ENCODE results near the gene PODXL2.

The PODXL2 gene

DNA sequence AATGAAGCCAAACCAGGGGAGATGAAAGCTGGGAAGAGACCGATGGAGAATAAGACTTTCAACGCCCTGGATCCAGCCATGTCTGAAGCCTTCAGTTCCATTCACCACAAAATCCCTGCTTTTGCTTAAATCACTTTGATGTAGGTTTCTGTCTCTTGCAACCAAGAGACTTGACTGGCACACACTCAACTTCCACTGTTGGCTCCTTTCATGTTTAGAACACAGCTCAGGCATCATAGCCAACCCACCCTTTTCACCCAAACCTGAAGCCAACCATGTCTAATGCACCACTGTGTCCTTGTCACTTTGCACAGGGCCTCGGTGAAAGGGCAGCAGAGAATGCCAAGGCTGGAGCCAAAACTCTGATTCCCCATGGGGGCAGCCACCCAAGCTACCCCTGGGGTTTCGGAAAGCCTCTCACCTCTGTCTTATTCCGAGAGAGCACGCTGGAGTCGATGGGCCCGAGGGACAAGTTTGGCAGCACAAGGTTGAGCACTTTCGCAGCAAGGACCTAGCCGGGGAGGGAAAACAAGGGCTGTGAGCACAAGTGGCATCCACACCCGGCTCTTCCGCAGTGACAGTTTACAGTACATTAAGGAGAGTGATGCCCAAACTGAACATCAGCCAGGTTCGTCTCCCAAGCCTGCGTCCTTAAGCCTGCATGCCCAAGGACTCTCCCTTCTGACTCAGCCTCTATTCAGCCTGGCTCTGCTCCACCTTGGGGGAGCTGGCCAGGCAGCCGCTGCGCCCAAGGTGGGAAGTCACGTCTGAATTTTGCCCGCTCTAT lies 81.4 kb downstream of the PODXL2 start:
- Mint-ChIP-seq H3K9me3 (no peaks in the 10 kb centered on the region), H3K4me1 (no peaks in the 10 kb centered on the region), H3K27ac (peak overlapping the region; percentile 70), H3K4me3 (no peak overlapping the region), H3K36me3 (no peaks in the 10 kb centered on the region), H3K27me3 (peaks cover 10% of the 10 kb centered on the region)
- no peak for DNase-seq
- CTCF ChIA-PET = no interaction called here

GRCh38 chr3:127711021-127711695 lies 82.2 kb downstream of the PODXL2 start:
- Mint-ChIP-seq H3K27me3 (peaks cover 13% of the 10 kb centered on the region), H3K4me3 (no peak overlapping the region), H3K4me1 (no peaks in the 10 kb centered on the region), H3K27ac (no peak overlapping the region), H3K36me3 (no peaks in the 10 kb centered on the region), H3K9me3 (no peaks in the 10 kb centered on the region)
- CTCF ChIA-PET = no interaction called here
- no peak for DNase-seq

DNA sequence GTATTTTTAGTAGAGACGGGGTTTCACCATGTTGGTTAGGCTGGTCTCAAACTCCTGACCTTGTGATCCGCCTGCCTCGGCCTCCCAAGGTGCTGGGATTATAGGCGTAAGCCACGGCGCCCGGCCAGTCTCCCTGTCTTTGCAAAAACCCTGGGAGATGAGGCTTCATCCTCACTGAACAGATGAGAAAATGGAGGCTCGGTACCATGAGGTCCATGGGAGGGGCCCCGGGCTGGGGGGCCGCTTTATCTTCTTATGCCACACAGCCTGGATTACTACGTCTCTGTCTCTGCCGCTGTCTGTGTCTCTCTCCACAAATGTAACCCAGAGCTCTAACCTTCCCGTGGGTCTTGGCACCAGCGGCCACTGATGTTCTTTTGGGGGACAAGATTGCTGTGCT lies 82.9 kb downstream of the PODXL2 start:
- Mint-ChIP-seq H3K9me3 (no peaks in the 10 kb centered on the region), H3K27me3 (peaks cover 16% of the 10 kb centered on the region), H3K4me1 (no peaks in the 10 kb centered on the region), H3K27ac (no peak overlapping the region), H3K4me3 (no peak overlapping the region), H3K36me3 (no peaks in the 10 kb centered on the region)
- no peak for DNase-seq
- CTCF ChIA-PET = no interaction called here

DNA sequence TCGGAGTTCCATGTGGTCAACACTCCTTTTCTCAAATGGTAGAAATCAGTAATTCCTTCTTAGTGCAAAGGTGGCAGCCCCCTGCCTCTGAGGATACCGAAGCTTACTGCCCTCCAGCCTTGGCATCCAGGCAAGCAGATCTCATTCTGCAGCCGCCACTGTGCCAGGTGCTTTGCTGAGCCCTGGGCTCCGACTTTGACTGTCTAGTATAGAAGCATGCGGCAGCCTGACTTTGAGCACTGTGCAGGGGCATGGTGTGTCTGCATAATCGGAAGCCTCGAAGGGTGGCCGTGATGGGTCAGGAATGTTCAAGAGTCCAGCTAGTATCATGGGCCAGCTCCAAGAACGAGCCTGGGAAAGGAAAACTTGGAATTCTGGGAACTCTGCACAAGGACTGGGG lies 83.5 kb downstream of the PODXL2 start:
- CTCF ChIA-PET = no interaction called here
- no peak for DNase-seq

GRCh38 chr3:127712881-127713771 lies 84.1 kb downstream of the PODXL2 start:
- DNase-seq = no peak
- Mint-ChIP-seq H3K27me3 (peaks cover 16% of the 10 kb centered on the region), H3K36me3 (no peaks in the 10 kb centered on the region), H3K9me3 (no peaks in the 10 kb centered on the region), H3K27ac (no peak overlapping the region), H3K4me3 (no peak overlapping the region), H3K4me1 (no peaks in the 10 kb centered on the region)
- CTCF ChIA-PET = no interaction called here

More for the DNA sequence above, 83.5 kb downstream of the PODXL2 start:
- no peak overlapping the region for H3K4me3 Mint-ChIP-seq
- H3K4me1 Mint-ChIP-seq = no peaks in the 10 kb centered on the region
- no peaks in the 10 kb centered on the region for H3K9me3 Mint-ChIP-seq
- no peaks in the 10 kb centered on the region for H3K36me3 Mint-ChIP-seq
- H3K27me3 Mint-ChIP-seq = peaks cover 16% of the 10 kb centered on the region
- no peak overlapping the region for H3K27ac Mint-ChIP-seq

GRCh38 chr3:127714125-127714571 lies 85.2 kb downstream of the PODXL2 start:
- CTCF ChIA-PET = interaction anchor here (0.7 kb wide), 1 partner anchor 49 kb away, joined by 3 read pairs; no protein-coding TSS in a partner anchor
- DNase-seq = no peak
- no peaks in the 10 kb centered on the region for H3K36me3 Mint-ChIP-seq
- no peaks in the 10 kb centered on the region for H3K9me3 Mint-ChIP-seq
- no peak overlapping the region for H3K27ac Mint-ChIP-seq
- no peaks in the 10 kb centered on the region for H3K4me1 Mint-ChIP-seq
- peaks cover 23% of the 10 kb centered on the region for H3K27me3 Mint-ChIP-seq
- H3K4me3 Mint-ChIP-seq = no peak overlapping the region

- H3K4me3 Mint-ChIP-seq = no peak overlapping the region
- H3K27me3 Mint-ChIP-seq = peaks cover 23% of the 10 kb centered on the region
- H3K36me3 Mint-ChIP-seq = no peaks in the 10 kb centered on the region
- no peak overlapping the region for H3K27ac Mint-ChIP-seq
- no peaks in the 10 kb centered on the region for H3K9me3 Mint-ChIP-seq
- CTCF ChIA-PET = interaction anchor here (0.7 kb wide), 1 partner anchor 49 kb away, joined by 3 read pairs; no protein-coding TSS in a partner anchor
- no peaks in the 10 kb centered on the region for H3K4me1 Mint-ChIP-seq
- no peak for DNase-seq
These were observed 85.9 kb downstream of the PODXL2 start for GRCh38 chr3:127714866-127715265.

- no peak overlapping the region for H3K4me3 Mint-ChIP-seq
- peaks cover 24% of the 10 kb centered on the region for H3K27me3 Mint-ChIP-seq
- no peak overlapping the region for H3K27ac Mint-ChIP-seq
- no peaks in the 10 kb centered on the region for H3K4me1 Mint-ChIP-seq
- CTCF ChIA-PET = no interaction called here
- H3K9me3 Mint-ChIP-seq = no peaks in the 10 kb centered on the region
- no peaks in the 10 kb centered on the region for H3K36me3 Mint-ChIP-seq
- no peak for DNase-seq
These were observed 86.5 kb downstream of the PODXL2 start for GRCh38 chr3:127715532-127715931.

GRCh38 chr3:127716384-127716783 lies 87.4 kb downstream of the PODXL2 start:
- H3K27me3 Mint-ChIP-seq = peaks cover 21% of the 10 kb centered on the region

GRCh38 chr3:127717357-127718244 lies 88.6 kb downstream of the PODXL2 start:
- no peaks in the 10 kb centered on the region for H3K4me1 Mint-ChIP-seq
- CTCF ChIA-PET = no interaction called here
- no peak for DNase-seq
- H3K4me3 Mint-ChIP-seq = no peak overlapping the region
- peaks cover 28% of the 10 kb centered on the region for H3K27me3 Mint-ChIP-seq
- no peak overlapping the region for H3K27ac Mint-ChIP-seq
- H3K9me3 Mint-ChIP-seq = no peaks in the 10 kb centered on the region
- no peaks in the 10 kb centered on the region for H3K36me3 Mint-ChIP-seq

More at GRCh38 chr3:127716384-127716783, 87.4 kb downstream of the PODXL2 start:
- H3K4me1 Mint-ChIP-seq = no peaks in the 10 kb centered on the region
- DNase-seq = no peak
- H3K4me3 Mint-ChIP-seq = no peak overlapping the region
- CTCF ChIA-PET = no interaction called here
- H3K9me3 Mint-ChIP-seq = no peaks in the 10 kb centered on the region
- H3K36me3 Mint-ChIP-seq = no peaks in the 10 kb centered on the region
- H3K27ac Mint-ChIP-seq = no peak overlapping the region

DNA sequence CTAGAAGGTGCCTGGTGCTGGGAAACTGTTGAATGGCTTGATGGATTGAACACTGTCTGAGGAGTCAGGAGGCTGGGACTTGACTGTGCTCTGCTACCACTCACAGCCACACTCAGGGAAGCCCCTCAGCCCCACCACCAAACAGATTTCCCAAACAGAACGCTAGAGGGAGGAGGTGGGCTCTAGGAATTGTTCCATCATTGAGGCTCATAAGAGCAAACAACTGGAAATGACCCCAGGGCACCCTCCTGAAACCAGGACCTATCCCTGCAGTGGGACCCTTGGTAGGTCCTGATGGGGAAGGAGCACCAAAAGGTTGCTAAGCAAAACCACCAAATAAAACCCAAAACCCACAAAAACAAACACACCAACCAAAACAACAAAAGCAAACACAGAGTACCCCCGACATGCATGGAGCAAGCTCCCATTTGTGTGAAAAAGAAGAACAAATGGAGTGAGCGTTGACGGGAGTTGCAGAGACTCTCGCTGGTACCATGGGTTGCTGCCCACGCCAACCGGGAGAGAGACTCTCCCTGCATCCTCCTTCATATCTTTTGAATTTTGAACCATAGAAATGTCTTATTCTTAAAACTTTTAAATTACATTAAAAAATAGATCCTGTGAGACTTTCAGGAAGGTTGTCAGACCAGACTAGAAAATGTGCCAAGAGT lies 89.4 kb downstream of the PODXL2 start:
- Mint-ChIP-seq H3K27me3 (peaks cover 29% of the 10 kb centered on the region), H3K4me3 (no peak overlapping the region), H3K9me3 (no peaks in the 10 kb centered on the region), H3K27ac (no peak overlapping the region), H3K4me1 (no peaks in the 10 kb centered on the region), H3K36me3 (no peaks in the 10 kb centered on the region)
- no peak for DNase-seq
- CTCF ChIA-PET = no interaction called here

- Mint-ChIP-seq H3K27ac (no peak overlapping the region), H3K9me3 (no peaks in the 10 kb centered on the region), H3K4me1 (no peaks in the 10 kb centered on the region), H3K27me3 (peaks cover 29% of the 10 kb centered on the region), H3K36me3 (no peaks in the 10 kb centered on the region), H3K4me3 (no peak overlapping the region)
- CTCF ChIA-PET = no interaction called here
- DNase-seq = no peak
These were observed 89.9 kb downstream of the PODXL2 start for GRCh38 chr3:127718916-127719290.

GRCh38 chr3:127719369-127719768 lies 90.4 kb downstream of the PODXL2 start:
- H3K4me3 Mint-ChIP-seq = no peak overlapping the region
- DNase-seq = no peak
- CTCF ChIA-PET = no interaction called here
- H3K36me3 Mint-ChIP-seq = no peaks in the 10 kb centered on the region
- no peak overlapping the region for H3K27ac Mint-ChIP-seq
- H3K27me3 Mint-ChIP-seq = peaks cover 25% of the 10 kb centered on the region
- no peaks in the 10 kb centered on the region for H3K9me3 Mint-ChIP-seq
- no peaks in the 10 kb centered on the region for H3K4me1 Mint-ChIP-seq

All from activated naive CD4-positive, alpha-beta T cell treated with anti-CD3 and anti-CD28 coated beads, Interleukin-2, amount 10 ng/mL, durations not matched to agents 7 days and 5 days (primary cell).